Keratinocyte (primary cell): ENCODE results near the gene CCDC92. TPM values are rescaled to one million over a fixed set of nuclear protein-coding genes. Genes with fewer than 3 reads are reported as not detected.

Source experiments
- DNase-seq: peaks from one replicate; pipeline ENCODE4 v3.0.0-alpha.2; 2011; ENCODE audit warnings: low read depth, missing footprints, low spot score
- FAIRE-seq: peaks from 2 replicates; lab custom pipeline; 2011; peaks lifted over from hg19 to GRCh38; lab: Jason Lieb, UNC
- H2AFZ ChIP-seq: 2 replicates; pipeline ENCODE4 v1.6.0; 2012; ENCODE audit warnings: low read length, control low read depth, inconsistent platforms; ENCODE audit not compliant: control insufficient read depth
- H3K27ac ChIP-seq: 2 replicates; pipeline ENCODE4 v1.5.1; 2011; ENCODE audit warnings: low read length; ENCODE audit not compliant: control insufficient read depth, insufficient read depth
- H3K27me3 ChIP-seq: 3 replicates; pipeline ENCODE4 v1.6.0; 2011; ENCODE audit warnings: low read length; ENCODE audit not compliant: control insufficient read depth, insufficient read depth; ENCODE audit errors: extremely low read depth
- H3K36me3 ChIP-seq, 2 experiments: 2 replicates in 1 of 2; 3 replicates in 1 of 2; pipeline ENCODE4 v1.5.1; 2011; ENCODE audit warnings: low read length in 2 of 2, mild to moderate bottlenecking in 1 of 2; ENCODE audit not compliant: control insufficient read depth in 2 of 2, insufficient read depth in 2 of 2; ENCODE audit errors: extremely low read depth in 1 of 2
- H3K4me1 ChIP-seq: 3 replicates; pipeline ENCODE4 v1.5.1; 2011; ENCODE audit warnings: low read length; ENCODE audit not compliant: control insufficient read depth, insufficient read depth; ENCODE audit errors: extremely low read depth
- H3K4me2 ChIP-seq: 3 replicates; pipeline ENCODE4 v1.6.0; 2011; ENCODE audit warnings: low read depth, low read length; ENCODE audit not compliant: control insufficient read depth, insufficient read depth; ENCODE audit errors: extremely low read depth
- H3K4me3 ChIP-seq, 3 experiments: fragments of 200-600 bp in 1 of 3; sonication (generic) in 1 of 3; 2 replicates in 2 of 3; 3 replicates in 1 of 3; pipeline ENCODE4 v1.5.1; 2011 to 2016; ENCODE audit warnings: low read length in 3 of 3, mild to moderate bottlenecking in 3 of 3, control low read depth in 2 of 3, inconsistent platforms in 1 of 3, low read depth in 1 of 3, mixed read lengths in 1 of 3, mixed run types in 1 of 3, moderate library complexity in 1 of 3; ENCODE audit not compliant: control insufficient read depth in 2 of 3, insufficient read depth in 2 of 3; ENCODE audit errors: extremely low read depth in 1 of 3
- H3K79me2 ChIP-seq: 2 replicates; pipeline ENCODE4 v1.6.0; 2012; ENCODE audit warnings: low read length; ENCODE audit not compliant: control insufficient read depth, insufficient read depth
- H3K9ac ChIP-seq: 3 replicates; pipeline ENCODE4 v1.6.0; 2011; ENCODE audit warnings: low read length; ENCODE audit not compliant: control insufficient read depth, insufficient read depth; ENCODE audit errors: extremely low read depth
- H3K9me1 ChIP-seq: 3 replicates; pipeline ENCODE4 v1.6.0; 2011; ENCODE audit warnings: low read length; ENCODE audit not compliant: control insufficient read depth, insufficient read depth; ENCODE audit errors: extremely low read depth
- H3K9me3 ChIP-seq: 2 replicates; pipeline ENCODE4 v1.5.1; 2012; ENCODE audit warnings: low read depth, low read length; ENCODE audit not compliant: control insufficient read depth
- H4K20me1 ChIP-seq: 3 replicates; pipeline ENCODE4 v1.6.0; 2011; ENCODE audit warnings: low read length; ENCODE audit not compliant: control insufficient read depth, insufficient read depth; ENCODE audit errors: extremely low read depth
- CTCF ChIP-seq, 3 experiments: IDR thresholded peaks in 1 of 3; conservative IDR thresholded peaks in 1 of 3; optimal IDR thresholded peaks in 1 of 3; 2 replicates in 2 of 3; 3 replicates in 1 of 3; pipeline versions ENCODE3 to v1.5.1; 2011; ENCODE audit warnings: low read length in 3 of 3, mild to moderate bottlenecking in 3 of 3, moderate library complexity in 2 of 3, control low read depth in 1 of 3, inconsistent platforms in 1 of 3; ENCODE audit not compliant: insufficient read depth in 2 of 3; ENCODE audit errors: extremely low read depth in 1 of 3
- EZH2 ChIP-seq: IDR thresholded peaks from one replicate; pipeline ENCODE4 v1.6.1; 2012; ENCODE audit warnings: inconsistent platforms, mild to moderate bottlenecking, low read length, moderate library complexity
- dilution Hi-C: fragments of 300-500 bp; cut with MboI; formaldehyde crosslinking; loops from one replicate; pipeline ENCODE4 v1.7.0; 2020; ENCODE audit warnings: low sequenced_read_pairs; ENCODE audit not compliant: extremely low pct_ligation_motif_present
- polyA plus RNA-seq, 5 experiments: library from polyadenylated mRNA; depleted of rRNA in 3 of 5; stranded (reverse) in 3 of 5; stranded (forward) in 1 of 5; unstranded in 1 of 5; fragments of >200 nt; gene quantifications; 1 replicate in 1 of 5; 2 replicates in 3 of 5; 3 replicates in 1 of 5; pipeline versions ENCODE4 v1.2.1 to v1.2.3, GENCODE V29; 2011 to 2012; ENCODE audit warnings: missing spikeins in 2 of 5, low read depth in 1 of 5, low replicate concordance in 1 of 5

Gene CCDC92
- polyA plus RNA-seq, 1 donor (not counting 4 experiments of a cell fraction or from before 2014, with no cell fraction given): 8.3 TPM

- Histone ChIP-seq H3K9me3 (no peaks in the 10 kb centered on the region), H3K79me2 (no peaks in the 10 kb centered on the region), H3K4me1 (no peaks in the 10 kb centered on the region), H3K4me2 (no peak overlapping the region), H3K9ac (no peak overlapping the region), H3K4me3 (no peak overlapping the region), H4K20me1 (no peaks in the 10 kb centered on the region), H3K27me3 (peaks cover 24% of the 10 kb centered on the region), H2AFZ (no peak overlapping the region), H3K9me1 (no peaks in the 10 kb centered on the region), H3K27ac (no peak overlapping the region), H3K36me3 (no peaks in the 10 kb centered on the region)
- dilution Hi-C loops: no loop called here
- no peak for DNase-seq
- TF ChIP-seq CTCF (optimal IDR thresholded peaks at IDR 0.05 in 1 of 3, IDR thresholded peaks at IDR 0.05 in 1 of 3, conservative IDR thresholded peaks at IDR 0.05 in 1 of 3; ENCODE audit: extremely low read depth in 1 of 3, insufficient read depth in 2 of 3, low read length in 3 of 3) (no peak), EZH2 (no peak)
- FAIRE-seq: no peak
Measured at GRCh38 chr12:123890536-123890902, 82.1 kb downstream of the CCDC92 start.

GRCh38 chr12:123889848-123890535 lies 82.6 kb downstream of the CCDC92 start:
- Histone ChIP-seq H3K36me3 (no peaks in the 10 kb centered on the region), H3K4me1 (no peaks in the 10 kb centered on the region), H3K9me1 (no peaks in the 10 kb centered on the region), H2AFZ (no peak overlapping the region), H3K27ac (no peak overlapping the region), H3K9me3 (no peaks in the 10 kb centered on the region), H3K4me3 (no peak overlapping the region), H3K27me3 (peaks cover 24% of the 10 kb centered on the region), H3K79me2 (no peaks in the 10 kb centered on the region), H3K4me2 (no peak overlapping the region), H3K9ac (no peak overlapping the region), H4K20me1 (no peaks in the 10 kb centered on the region)
- FAIRE-seq (no peak), DNase-seq (no peak)
- no peak for TF ChIP-seq EZH2
- TF ChIP-seq CTCF (optimal IDR thresholded peaks at IDR 0.05 in 1 of 3, IDR thresholded peaks at IDR 0.05 in 1 of 3, conservative IDR thresholded peaks at IDR 0.05 in 1 of 3; ENCODE audit: extremely low read depth in 1 of 3, insufficient read depth in 2 of 3, low read length in 3 of 3): no peak
- dilution Hi-C loops: no loop called here
